Liver (tissue), 9 donors: ENCODE results near the gene BEX3. TPM values are rescaled to one million over a fixed set of nuclear protein-coding genes. Genes with fewer than 3 reads are reported as not detected.

Source experiments
- DNase-seq: peaks from one replicate; pipeline ENCODE4 v3.0.0-alpha.2; 2017; ENCODE audit warnings: low spot score
- H3K27ac ChIP-seq, 2 donors: one replicate each; pipeline ENCODE4 v1.7.0; 2013; ENCODE audit warnings: inconsistent platforms in 2 of 2, low read length in 2 of 2, control low read depth in 1 of 2, low read depth in 1 of 2, mild to moderate bottlenecking in 1 of 2
- H3K27me3 ChIP-seq, 4 donors: one replicate each; pipeline versions ENCODE4 v1.6.1 to v1.7.0; 2013; ENCODE audit warnings: low read length in 3 of 4, inconsistent platforms in 1 of 4, mild to moderate bottlenecking in 1 of 4, moderate library complexity in 1 of 4; ENCODE audit not compliant: control insufficient read depth in 4 of 4, insufficient read depth in 4 of 4
- H3K36me3 ChIP-seq, 4 donors: one replicate each; pipeline versions ENCODE4 v1.6.1 to v1.7.0; 2013; ENCODE audit warnings: low read length in 3 of 4, mild to moderate bottlenecking in 3 of 4, low read depth in 1 of 4, moderate library complexity in 1 of 4; ENCODE audit not compliant: control insufficient read depth in 4 of 4, insufficient read depth in 3 of 4
- H3K4me1 ChIP-seq, 4 donors: one replicate each; pipeline versions ENCODE4 v1.6.1 to v1.7.0; 2013; ENCODE audit warnings: low read length in 3 of 4, mild to moderate bottlenecking in 3 of 4, moderate library complexity in 1 of 4; ENCODE audit not compliant: control insufficient read depth in 4 of 4, insufficient read depth in 4 of 4
- H3K4me3 ChIP-seq, 3 donors: one replicate each; pipeline versions ENCODE4 v1.6.1 to v1.7.0; 2013; ENCODE audit warnings: low read length in 3 of 3, control low read depth in 1 of 3, low read depth in 1 of 3, mild to moderate bottlenecking in 1 of 3
- H3K9ac ChIP-seq, 2 donors: one replicate each; pipeline ENCODE4 v1.7.0; 2013; ENCODE audit warnings: low read length in 2 of 2, mild to moderate bottlenecking in 2 of 2, moderate library complexity in 2 of 2, control low read depth in 1 of 2, low read depth in 1 of 2
- H3K9me3 ChIP-seq, 4 donors: one replicate each; pipeline versions ENCODE4 v1.6.1 to v1.7.0; 2013; ENCODE audit warnings: low read length in 3 of 4; ENCODE audit not compliant: control insufficient read depth in 4 of 4
- CTCF ChIP-seq: fragments of 150-350 bp; IDR thresholded peaks from 2 replicates; pipeline ENCODE4 v1.5.1; 2017; ENCODE audit warnings: improper control_type of control experiment, low read depth, low read length; ENCODE audit not compliant: missing input control
- EGR1 ChIP-seq, 2 donors: IDR thresholded peaks; 2 replicates each; pipeline ENCODE4 v1.6.1; 2016 to 2018; ENCODE audit warnings: antibody characterized with exemption in 2 of 2, low read depth in 2 of 2
- FOXA1 ChIP-seq: IDR thresholded peaks from 2 replicates; pipeline ENCODE4 v1.6.1; 2016; ENCODE audit warnings: antibody characterized with exemption
- FOXA2 ChIP-seq: IDR thresholded peaks from 2 replicates; pipeline ENCODE4 v1.6.1; 2016; ENCODE audit warnings: antibody characterized with exemption
- GABPA ChIP-seq, 2 donors: IDR thresholded peaks in 1 of 2; conservative IDR thresholded peaks in 1 of 2; 2 replicates each; pipeline ENCODE4 v1.6.1; 2016; ENCODE audit warnings: antibody characterized with exemption in 2 of 2, mild to moderate bottlenecking in 1 of 2, moderate library complexity in 1 of 2
- HNF4A ChIP-seq, 2 donors: conservative IDR thresholded peaks; 2 replicates each; pipeline ENCODE4 v1.6.1; 2016; ENCODE audit warnings: antibody characterized with exemption in 2 of 2, mild to moderate bottlenecking in 2 of 2
- HNF4G ChIP-seq: IDR thresholded peaks from 2 replicates; pipeline ENCODE4 v1.6.1; 2016; ENCODE audit warnings: antibody characterized with exemption
- JUND ChIP-seq, 2 donors: IDR thresholded peaks; 2 replicates each; pipeline ENCODE4 v1.6.1; 2016; ENCODE audit warnings: antibody characterized with exemption in 2 of 2
- NR2F2 ChIP-seq: IDR thresholded peaks from 2 replicates; pipeline ENCODE4 v1.6.1; 2016; ENCODE audit warnings: antibody characterized with exemption
- RAD21 ChIP-seq, 2 donors: IDR thresholded peaks; 2 replicates each; pipeline ENCODE4 v1.6.1; 2016; ENCODE audit warnings: antibody characterized with exemption in 2 of 2, mild to moderate bottlenecking in 2 of 2
- REST ChIP-seq: IDR thresholded peaks from 2 replicates; pipeline ENCODE4 v1.6.1; 2016; ENCODE audit warnings: antibody characterized with exemption, mild to moderate bottlenecking
- RXRA ChIP-seq, 2 donors: IDR thresholded peaks; 2 replicates each; pipeline ENCODE4 v1.6.1; 2017 to 2018; ENCODE audit warnings: antibody characterized with exemption in 2 of 2, mild to moderate bottlenecking in 1 of 2
- SP1 ChIP-seq: IDR thresholded peaks from 2 replicates; pipeline ENCODE4 v1.6.1; 2018; ENCODE audit warnings: antibody characterized with exemption, mild to moderate bottlenecking
- TAF1 ChIP-seq: conservative IDR thresholded peaks from 2 replicates; pipeline ENCODE4 v1.6.1; 2016; ENCODE audit warnings: antibody characterized with exemption, mild to moderate bottlenecking
- YY1 ChIP-seq: IDR thresholded peaks from 2 replicates; pipeline ENCODE4 v1.6.1; 2016; ENCODE audit warnings: antibody characterized with exemption, mild to moderate bottlenecking
- ZBTB33 ChIP-seq: IDR thresholded peaks from 2 replicates; pipeline ENCODE4 v1.6.1; 2016; ENCODE audit warnings: antibody characterized with exemption
- WGBS: extraction: QIAGEN DNeasy Blood & Tissue Kit; methylation state at CpG from one replicate; pipeline ENCODE4 v1.1.7; 2013; 5-methylcytosine and 5-hydroxymethylcytosine counted together
- polyA plus RNA-seq, 2 donors: library from polyadenylated mRNA; stranded (reverse) in 1 of 2; unstranded in 1 of 2; fragments of 200-250 nt in 1 of 2; fragments of >200 nt in 1 of 2; fragmentation: Nextera tagmentation in 1 of 2; extraction: Ambion mirVana in 1 of 2; gene quantifications; one replicate each; pipeline versions ENCODE4 v1.2.1 to v1.2.3, GENCODE V29; 2013 to 2015
- total RNA-seq, 2 donors: library from RNA; depleted of rRNA; stranded (reverse); fragments of >200 nt; gene quantifications; one replicate each; pipeline ENCODE4 v1.2.3, GENCODE V29; 2014
- TF ChIP-seq, protein P1 (sequence below): IDR thresholded peaks from 2 replicates; pipeline ENCODE4 v1.6.1; 2016; ENCODE audit warnings: antibody characterized with exemption
- TF ChIP-seq, protein P2 (sequence below): IDR thresholded peaks from 2 replicates; pipeline ENCODE4 v1.6.1; 2016; ENCODE audit warnings: antibody characterized with exemption
- donor health status: healthy.
- donor health status: healthy.
- donor health status: healthy.
- donor health status: healthy.
- donor health status: healthy.

The BEX3 gene
- total and polyA plus RNA-seq, 4 donors, result 21.9 to 77.4 (median 57.3) TPM

DNA sequence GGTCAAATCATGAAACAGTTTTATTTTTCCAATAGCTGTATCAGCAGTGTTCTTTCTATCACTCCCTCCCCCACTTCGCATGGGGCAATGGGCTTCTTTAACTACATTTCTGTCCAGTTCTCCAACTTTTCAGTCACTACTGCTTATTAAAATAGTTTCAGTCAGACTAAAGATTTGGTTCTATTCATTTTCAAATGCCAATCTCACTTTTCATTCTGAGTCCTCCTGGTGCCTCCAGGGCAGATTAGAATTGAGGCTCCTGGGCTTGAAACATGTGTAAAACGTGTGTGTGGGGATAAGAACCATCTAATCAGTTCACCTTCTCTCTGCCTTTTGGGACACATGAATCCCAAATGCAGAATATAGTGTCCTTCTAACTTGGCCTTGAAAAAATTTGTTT, 3.5 kb upstream of the BEX3 start:
- H3K9ac ChIP-seq, result no peak overlapping the region
- no peak overlapping the region for H3K27ac ChIP-seq
- H3K27me3 ChIP-seq, result peaks cover 0 to 2% (median 0%) of the 10 kb centered on the region in 4 donors
- no peak overlapping the region for H3K4me3 ChIP-seq
- TF ChIP-seq RAD21 (IDR thresholded peaks at IDR 0.05), result no peak
- TF ChIP-seq HNF4G, result no peak
- no peak for TF ChIP-seq JUND (IDR thresholded peaks at IDR 0.05)
- TF ChIP-seq YY1, result no peak
- no peak for TF ChIP-seq HNF4A (conservative IDR thresholded peaks at IDR 0.05)
- TF ChIP-seq NR2F2, result no peak
- TF ChIP-seq CTCF, result no peak
- TF ChIP-seq, protein P1, sequence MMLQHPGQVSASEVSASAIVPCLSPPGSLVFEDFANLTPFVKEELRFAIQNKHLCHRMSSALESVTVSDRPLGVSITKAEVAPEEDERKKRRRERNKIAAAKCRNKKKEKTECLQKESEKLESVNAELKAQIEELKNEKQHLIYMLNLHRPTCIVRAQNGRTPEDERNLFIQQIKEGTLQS, result no peak
- DNase-seq, result no peak
- H3K9me3 ChIP-seq, result no peaks in the 10 kb centered on the region
- 73% methylated on average over 2 of the region's 2 CpGs for WGBS
- peaks cover 0 to 4% (median 0%) of the 10 kb centered on the region in 4 donors for H3K4me1 ChIP-seq
- H3K36me3 ChIP-seq, result no peaks in the 10 kb centered on the region

DNA sequence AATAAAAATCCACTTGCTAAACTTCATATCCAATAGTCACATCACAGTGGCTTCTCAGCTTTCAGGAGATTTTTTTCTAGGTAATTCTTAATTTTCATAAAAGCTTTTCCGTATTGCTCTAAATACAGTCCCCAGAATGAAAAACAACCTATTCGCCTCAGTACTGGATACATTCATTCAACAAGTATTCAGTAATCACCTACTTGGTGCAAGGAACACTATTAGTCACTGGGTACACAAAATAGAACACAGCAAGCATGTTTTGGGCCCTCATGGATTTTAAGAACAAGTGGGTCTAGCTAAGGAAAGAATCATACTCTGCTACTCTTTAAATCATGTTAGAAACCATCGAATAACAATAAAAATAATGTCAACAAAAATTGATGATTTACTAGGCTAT, 2.8 kb upstream of the BEX3 start:
- Histone ChIP-seq H3K36me3 (no peaks in the 10 kb centered on the region), H3K9ac (no peak overlapping the region), H3K4me3 (no peak overlapping the region), H3K27me3 (peaks cover 0 to 2% (median 0%) of the 10 kb centered on the region in 4 donors), H3K4me1 (peaks cover 0 to 4% (median 0%) of the 10 kb centered on the region in 4 donors), H3K9me3 (no peaks in the 10 kb centered on the region), H3K27ac (no peak overlapping the region)
- 89% methylated on average over 3 of the region's 3 CpGs for WGBS
- no peak for DNase-seq
- TF ChIP-seq YY1, result no peak
- no peak for TF ChIP-seq RXRA (IDR thresholded peaks at IDR 0.05)
- TF ChIP-seq NR2F2, result no peak
- no peak for TF ChIP-seq REST
- no peak for TF ChIP-seq JUND (IDR thresholded peaks at IDR 0.05)
- TF ChIP-seq FOXA1, result no peak
- TF ChIP-seq TAF1, result no peak
- no peak for TF ChIP-seq RAD21 (IDR thresholded peaks at IDR 0.05)
- TF ChIP-seq HNF4A (conservative IDR thresholded peaks at IDR 0.05), result no peak
- TF ChIP-seq, protein P1, result no peak
- TF ChIP-seq ZBTB33, result no peak
- no peak for TF ChIP-seq EGR1 (IDR thresholded peaks at IDR 0.05; ENCODE audit: low read depth in 2 of 2)
- TF ChIP-seq HNF4G, result no peak
- TF ChIP-seq, protein P2, sequence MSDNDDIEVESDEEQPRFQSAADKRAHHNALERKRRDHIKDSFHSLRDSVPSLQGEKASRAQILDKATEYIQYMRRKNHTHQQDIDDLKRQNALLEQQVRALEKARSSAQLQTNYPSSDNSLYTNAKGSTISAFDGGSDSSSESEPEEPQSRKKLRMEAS, result no peak
- no peak for TF ChIP-seq GABPA (IDR thresholded peaks at IDR 0.05 in 1 of 2, conservative IDR thresholded peaks at IDR 0.05 in 1 of 2)
- TF ChIP-seq SP1, result no peak
- no peak for TF ChIP-seq FOXA2
- TF ChIP-seq CTCF, result no peak
